Activated CD4-positive, alpha-beta T cell treated with anti-CD3 and anti-CD28 coated beads for 48 hours (primary cell): Measurements from ENCODE around the gene SCN3A.
A peak's percentile ranks its signal among the peaks of the same experiment; 100 is the strongest.

ENCODE experiments used
- DNase-seq: peaks from one replicate; pipeline ENCODE4 v3.0.0-alpha.2; 2020

SCN3A gene

GRCh38 chr2:165185633-165186032, 18.2 kb downstream of the SCN3A start:
- no peak for DNase-seq

GRCh38 chr2:165182029-165182428, 21.8 kb downstream of the SCN3A start:
- no peak for DNase-seq

- DNase-seq: no peak
Observed at GRCh38 chr2:165176780-165177179, 27.1 kb downstream of the SCN3A start.

DNA sequence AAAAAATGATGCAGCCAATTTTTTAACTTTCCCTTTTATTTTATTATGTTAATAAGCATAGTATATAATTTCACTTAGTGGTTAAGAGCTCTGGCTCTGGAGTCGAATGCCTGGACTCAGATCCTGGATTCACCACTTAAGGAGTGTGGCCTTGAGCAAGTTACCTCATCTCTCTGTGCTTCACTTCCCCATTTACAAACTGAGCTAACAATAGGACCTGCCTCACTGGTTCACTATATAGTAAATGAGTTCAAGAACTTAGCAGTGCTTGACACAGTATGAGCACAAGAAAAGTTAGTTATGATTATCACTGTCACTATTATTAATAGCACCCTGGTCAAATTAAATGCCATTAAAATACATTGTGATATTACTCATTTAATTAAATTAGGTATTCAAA, 30.6 kb downstream of the SCN3A start:
- no peak for DNase-seq

DNA sequence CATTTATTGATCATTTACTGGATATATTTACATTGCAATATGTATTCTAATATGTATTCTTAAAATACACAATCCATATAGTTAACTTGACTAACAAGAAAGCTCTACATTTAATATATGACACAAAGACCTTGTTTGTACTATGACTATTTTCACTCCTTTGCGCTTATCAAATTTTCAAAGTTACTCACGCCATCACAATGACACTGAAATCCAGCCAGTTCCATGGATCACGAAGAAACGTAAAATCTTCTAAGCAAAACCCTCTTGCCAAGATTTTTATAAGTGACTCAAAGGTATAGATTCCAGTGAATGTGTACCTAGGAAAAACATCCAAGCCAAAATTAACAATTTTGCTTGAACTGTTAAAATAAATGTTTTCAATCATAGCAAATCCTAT, 39.6 kb downstream of the SCN3A start:
- no peak for DNase-seq

- no peak for DNase-seq
Observed at GRCh38 chr2:165163761-165164160, 40.1 kb downstream of the SCN3A start.

- no peak for DNase-seq
Observed at GRCh38 chr2:165162466-165162865, 41.4 kb downstream of the SCN3A start.

DNA sequence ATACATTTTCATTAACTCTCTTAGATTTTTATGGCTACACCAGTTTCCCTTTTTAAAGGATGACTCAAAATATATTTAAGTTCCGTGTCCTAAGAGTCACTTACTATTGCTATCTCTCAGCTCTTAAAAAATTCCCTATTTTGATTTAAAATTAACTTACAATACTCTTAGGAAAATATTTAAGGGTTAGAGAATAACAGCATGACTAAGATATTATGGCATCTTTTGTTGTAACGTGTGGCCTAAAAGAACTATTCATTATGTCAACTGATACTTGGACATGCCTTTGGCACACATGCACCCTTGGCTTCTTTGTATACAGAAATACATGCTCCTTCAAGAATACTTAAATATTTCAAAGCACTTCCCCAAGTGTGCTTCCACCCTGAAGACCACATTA, 42.3 kb downstream of the SCN3A start:
- DNase-seq: no peak

GRCh38 chr2:165157160-165157559, 46.7 kb downstream of the SCN3A start:
- DNase-seq: no peak

DNA sequence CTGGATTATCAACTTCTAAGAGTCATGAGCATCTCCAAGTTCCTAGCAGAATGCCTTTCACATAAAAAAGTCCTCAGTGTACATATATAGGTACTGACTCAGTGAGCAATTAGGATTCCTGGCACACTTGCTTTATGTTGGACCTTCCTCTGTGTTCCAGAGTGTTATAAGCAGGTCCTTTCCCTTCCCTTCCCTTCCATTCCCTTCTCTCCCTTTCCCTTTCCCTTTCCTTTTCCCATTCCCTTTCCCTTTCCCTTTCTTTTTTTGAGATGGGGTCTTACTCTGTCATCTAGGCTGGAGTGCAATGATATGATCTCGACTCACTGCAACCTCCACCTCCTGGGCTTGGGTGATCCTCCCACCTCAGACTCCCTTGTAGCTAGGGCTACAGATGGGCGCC, 48.7 kb downstream of the SCN3A start:
- no peak for DNase-seq

DNA sequence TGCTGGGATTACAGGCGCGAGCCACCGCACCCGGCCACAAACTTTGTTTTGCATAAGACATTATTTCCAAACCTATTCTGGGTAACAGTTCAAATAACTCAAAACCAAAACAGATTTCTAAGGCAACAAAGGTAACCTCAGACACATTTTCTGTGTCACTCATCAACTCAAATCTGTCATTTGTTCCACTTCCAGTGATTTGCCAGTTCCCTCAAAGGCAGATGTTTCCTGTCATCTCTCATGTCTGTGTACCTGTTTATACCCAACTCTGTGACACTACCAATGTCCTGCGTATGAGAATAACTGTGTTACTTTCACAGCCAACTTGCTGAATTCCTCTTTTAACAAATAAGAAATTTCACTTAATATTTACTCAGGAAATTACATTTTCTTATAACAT, 54.4 kb downstream of the SCN3A start:
- DNase-seq: peak; percentile 3

DNA sequence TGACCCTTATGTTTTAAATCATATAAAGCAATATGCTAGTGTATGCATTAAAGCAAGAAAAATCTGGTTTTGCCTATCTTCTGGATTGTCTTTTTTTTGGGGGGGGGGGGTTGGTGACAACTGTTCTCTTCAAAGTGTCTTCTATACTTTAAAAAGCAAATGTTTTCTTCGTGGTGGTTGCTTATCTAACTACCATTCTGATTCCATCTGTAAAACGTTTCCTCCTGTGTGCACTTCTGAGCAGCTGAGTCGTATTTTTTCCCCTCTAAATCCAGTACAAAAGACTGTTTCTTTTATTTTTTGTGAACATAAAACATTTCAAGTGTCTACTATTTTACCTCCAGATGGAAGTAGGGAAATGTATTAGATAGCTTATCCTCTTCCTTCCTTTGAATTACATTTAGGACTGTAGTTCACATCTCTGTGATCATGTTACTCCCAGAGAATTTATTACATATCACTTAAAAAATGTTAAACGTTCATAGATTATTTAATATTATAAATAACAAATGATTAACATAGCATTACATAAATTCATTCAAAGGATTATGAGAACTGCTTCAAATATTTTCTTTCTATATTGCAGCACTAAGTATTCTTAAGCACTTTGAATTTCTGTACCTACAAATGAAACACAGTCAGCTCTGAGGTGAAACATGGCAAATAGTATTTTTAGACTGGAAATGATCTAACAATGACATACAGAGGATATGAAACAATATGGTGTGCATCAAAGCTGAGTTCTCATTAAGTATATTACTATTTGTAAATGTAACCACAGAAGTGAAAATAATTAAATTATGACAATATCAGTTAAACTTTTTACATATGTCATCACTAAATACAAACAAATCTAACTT, 56.4 kb downstream of the SCN3A start:
- DNase-seq: no peak

DNA sequence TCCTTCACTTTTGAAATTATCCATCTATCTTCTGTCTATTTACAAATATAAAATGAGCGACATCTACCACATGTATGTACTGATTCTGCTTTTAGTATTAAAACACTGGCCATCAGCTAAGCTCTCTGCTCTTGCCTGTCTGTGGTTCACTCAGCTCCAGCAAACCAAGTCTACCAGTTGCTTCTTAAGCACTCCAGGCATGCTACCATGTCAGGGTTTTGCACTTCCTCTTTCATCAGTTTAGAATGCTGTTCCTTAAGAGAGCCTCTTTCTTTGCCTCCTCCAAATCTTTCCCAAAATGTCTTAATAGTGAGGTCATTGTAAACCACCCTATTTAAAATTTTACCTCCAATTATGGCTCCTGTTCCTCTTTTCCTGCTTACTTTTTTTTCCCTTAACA, 59.5 kb downstream of the SCN3A start:
- no peak for DNase-seq

DNA sequence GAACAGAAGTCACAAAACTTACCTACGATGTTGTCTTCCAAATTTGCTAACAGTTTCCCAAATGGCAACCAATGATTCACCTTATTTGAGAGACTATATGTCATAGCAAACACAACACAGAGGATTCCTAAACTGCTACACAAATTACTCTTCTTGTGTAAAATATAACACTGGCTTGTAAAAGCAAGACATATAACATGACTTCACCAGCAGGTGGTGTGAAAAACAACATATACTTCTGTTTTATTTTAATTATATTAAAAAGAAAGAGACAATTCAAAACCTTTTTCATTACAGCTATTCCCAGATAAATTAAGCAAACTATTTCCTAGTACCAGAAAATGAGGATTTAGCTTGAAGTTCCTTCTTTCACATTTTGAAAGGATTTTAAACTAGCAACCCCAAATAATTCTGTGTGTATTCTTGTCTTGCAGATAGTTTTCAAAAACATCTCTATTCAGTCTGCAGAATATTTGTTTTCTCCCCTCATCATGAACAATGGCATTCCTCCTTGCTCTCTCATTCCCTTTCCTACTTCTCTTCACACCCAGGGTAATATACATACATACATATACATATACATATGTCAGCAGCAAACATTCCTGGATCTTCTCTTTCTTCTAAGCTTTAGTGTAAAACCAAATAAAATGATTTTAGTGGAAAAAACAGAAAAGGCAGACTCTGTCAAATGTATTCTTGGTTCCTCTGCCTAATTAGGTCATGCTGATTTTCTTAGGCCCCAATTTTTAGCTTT, 62.1 kb downstream of the SCN3A start:
- DNase-seq: no peak

DNA sequence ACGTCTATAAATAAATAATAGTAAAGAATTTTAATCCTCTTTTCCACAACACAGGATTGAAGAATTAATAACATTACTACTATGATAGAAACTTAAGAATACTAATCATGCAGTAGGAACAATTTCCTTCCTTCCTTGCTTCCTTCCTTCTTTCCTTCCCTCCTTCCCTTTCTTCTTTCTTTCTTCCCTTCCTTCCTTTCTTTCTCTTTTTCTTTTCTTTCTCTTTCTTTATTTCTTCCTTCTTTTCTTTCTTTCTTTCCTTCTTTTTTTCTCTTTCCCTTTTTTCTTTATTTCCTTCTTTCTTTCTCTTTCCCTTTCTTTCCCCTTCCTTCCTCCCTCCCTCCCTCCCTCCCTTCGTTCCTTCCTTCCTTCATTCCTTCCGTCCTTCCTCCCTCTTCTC, 77.6 kb downstream of the SCN3A start:
- no peak for DNase-seq

- DNase-seq: no peak
Observed at GRCh38 chr2:165122521-165122920, 81.3 kb downstream of the SCN3A start.

- no peak for DNase-seq
Observed at GRCh38 chr2:165120740-165121467, 82.9 kb downstream of the SCN3A start.

- DNase-seq: no peak
Observed at GRCh38 chr2:165115258-165115657, 88.6 kb downstream of the SCN3A start.

GRCh38 chr2:165114346-165114939, 89.4 kb downstream of the SCN3A start:
- no peak for DNase-seq

GRCh38 chr2:165113414-165113813, 90.4 kb downstream of the SCN3A start:
- DNase-seq: no peak

- DNase-seq: no peak
Observed at GRCh38 chr2:165112789-165113188, 91.1 kb downstream of the SCN3A start.

DNA sequence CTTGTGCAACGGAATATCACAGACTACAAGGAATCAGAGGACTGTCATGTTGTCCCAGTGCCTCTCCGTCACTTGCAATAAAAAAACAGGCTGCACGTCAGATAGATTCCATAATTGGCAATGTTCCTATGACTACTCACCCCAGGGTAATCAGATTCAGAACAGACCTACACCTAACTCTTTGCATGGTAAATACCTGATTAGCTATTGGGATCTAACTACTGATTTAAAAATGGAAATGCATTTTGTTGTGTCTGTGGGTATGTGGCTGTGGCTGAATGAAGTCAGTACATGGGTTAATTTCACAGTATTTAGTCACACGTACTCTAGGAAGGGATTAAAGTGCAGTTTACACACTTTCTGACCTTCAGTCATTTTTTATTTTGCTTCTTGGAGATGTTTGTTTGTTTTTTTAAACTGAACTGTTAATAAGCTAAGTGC, 91.7 kb downstream of the SCN3A start:
- no peak for DNase-seq

DNA sequence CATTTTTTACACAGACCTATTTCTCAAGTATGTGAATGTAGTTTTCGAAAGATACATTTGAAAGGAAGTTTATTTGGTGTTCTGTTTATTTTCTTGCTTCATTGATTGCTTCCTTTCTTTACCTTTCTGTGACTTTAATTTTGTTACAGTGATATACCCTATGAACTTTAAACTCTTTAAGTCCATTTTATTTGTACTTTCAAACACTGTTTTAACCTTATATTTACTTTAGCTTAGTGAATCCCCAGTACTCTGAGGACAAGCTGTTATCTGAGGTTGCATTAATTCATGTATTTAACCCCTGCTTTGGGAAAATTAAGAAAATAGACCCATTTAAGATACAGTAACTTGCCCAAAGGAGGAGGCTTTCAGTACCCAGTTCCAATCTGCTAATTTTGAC, 93.5 kb downstream of the SCN3A start:
- DNase-seq: no peak
